Cortex of kidney (tissue), 1 donor: ENCODE data around the gene SPRR2E.
"Not testable (repeated sequence)": the region's sequence is repeated elsewhere in the genome, so short reads cannot be mapped to it uniquely, and the experiment has no call there.

Source experiments
- DNase-seq: peaks from one replicate; lab custom pipeline; 2025; lab: John Stamatoyannopoulos, UW

SPRR2E gene

GRCh38 chr1:153058826-153059784 lies 35.2 kb downstream of the SPRR2E start:
- no peak for DNase-seq

- no peak for DNase-seq
Observed at GRCh38 chr1:153058154-153058553, 36.2 kb downstream of the SPRR2E start.

GRCh38 chr1:153057375-153057774 lies 37.0 kb downstream of the SPRR2E start, which contains the start of gene SPRR2A:
SPRR2A (minus strand) TSS chr1:153057512; CDS start chr1:153056735, 777 bp downstream.
- DNase-seq: no peak

DNA sequence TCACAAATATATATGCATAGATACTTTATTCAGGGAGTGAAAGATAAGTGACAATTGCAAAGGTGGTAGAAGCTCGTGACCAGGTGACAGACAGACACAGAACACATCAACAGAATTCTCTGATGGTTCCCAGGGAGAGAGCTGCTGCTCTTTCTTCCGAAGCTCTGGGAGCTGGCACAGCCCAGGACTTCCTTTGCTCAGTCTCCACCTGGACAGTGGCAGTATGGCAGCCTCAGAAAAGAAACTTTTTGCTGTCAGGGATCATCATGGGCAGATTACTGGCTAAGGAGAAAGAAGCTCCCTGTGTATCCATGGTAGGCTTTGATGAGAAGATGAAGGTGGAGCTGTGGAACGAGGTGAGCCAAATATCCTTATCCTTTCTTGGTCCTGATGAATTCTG lies 38.2 kb downstream of the SPRR2E start:
- not testable (repeated sequence) for DNase-seq

- no peak for DNase-seq
Observed at GRCh38 chr1:153049211-153049610, 45.1 kb downstream of the SPRR2E start.
